T47D (cell line): ENCODE measurements around the gene GRP.

ENCODE experiments used
- DNase-seq, 2 experiments: peaks; one replicate each; pipeline versions ENCODE4 v3.0.0 to v3.0.0-alpha.2; 2011 to 2012; ENCODE audit warnings: low read depth in 1 of 2, low spot score in 1 of 2
- JUND ChIP-seq: IDR thresholded peaks from 2 replicates; pipeline ENCODE4 v1.6.1; 2012; ENCODE audit warnings: low read depth
- in situ Hi-C: cut with HindIII; loops from 2 replicates; pipeline ENCODE4 v1.10.0; 2016; ENCODE audit warnings: low sequenced_read_pairs, low pct_unique_long_range_greater_than_20kb

GRP gene

DNA sequence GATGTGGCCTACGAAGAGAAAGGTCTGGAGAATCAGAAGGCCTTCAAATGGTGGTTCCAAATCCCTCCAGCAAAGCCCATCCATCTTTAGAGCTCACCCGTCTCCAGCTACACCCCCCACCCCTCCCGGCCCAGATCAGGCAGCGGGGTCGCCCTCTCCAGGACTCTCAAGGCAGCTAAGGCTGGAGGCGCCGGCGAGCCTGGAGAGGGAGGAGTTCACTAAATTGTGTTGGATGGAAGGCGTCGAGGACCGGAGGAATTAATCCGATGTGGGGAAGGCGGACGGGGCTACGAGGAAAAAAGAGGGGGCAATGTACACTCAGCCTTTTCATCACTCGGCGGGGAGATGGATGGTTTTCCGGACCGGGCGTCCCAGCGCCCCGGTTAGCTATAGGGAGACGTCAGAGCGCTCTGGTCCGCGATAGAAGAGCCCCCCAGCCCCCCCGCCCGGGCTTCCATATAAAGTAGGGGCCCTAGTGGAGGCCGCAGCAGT is at the start of gene GRP:
GRP (plus strand) TSS at position 487 of the 492 bp plus-strand sequence. CDS start 108 bp downstream, outside the sequence.
- no peak for DNase-seq
- in situ Hi-C loops = no loop called here
- no peak for TF ChIP-seq JUND

DNA sequence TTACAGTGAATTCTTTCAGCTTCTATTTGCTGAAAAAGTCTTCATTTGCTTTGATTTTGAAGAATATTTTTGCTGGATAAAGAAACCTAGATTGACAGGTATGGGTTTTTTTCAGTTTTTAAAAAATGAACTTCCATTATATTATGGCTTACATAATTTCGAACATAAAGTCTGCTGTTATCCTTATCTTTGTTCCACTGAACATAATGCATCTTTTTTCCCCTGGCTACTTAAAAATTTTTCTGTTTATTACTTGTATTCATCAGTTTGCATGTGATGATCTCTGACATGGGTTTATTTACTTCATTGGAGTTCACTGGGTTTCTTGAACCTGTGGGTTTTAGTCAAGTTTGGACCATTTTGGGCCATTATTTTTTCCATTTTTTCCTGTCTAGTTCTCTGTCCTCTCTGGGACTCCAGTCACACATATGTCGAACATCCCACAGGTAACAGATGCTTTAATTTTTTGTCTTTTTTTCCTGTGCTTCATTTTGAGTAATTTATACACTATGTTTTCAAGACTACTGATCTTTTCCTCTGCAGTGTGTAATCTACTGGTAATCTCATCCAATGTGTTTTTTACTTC is 47.2 kb upstream of the GRP start:
- no peak for TF ChIP-seq JUND
- no peak for DNase-seq
- in situ Hi-C loops = no loop called here

DNA sequence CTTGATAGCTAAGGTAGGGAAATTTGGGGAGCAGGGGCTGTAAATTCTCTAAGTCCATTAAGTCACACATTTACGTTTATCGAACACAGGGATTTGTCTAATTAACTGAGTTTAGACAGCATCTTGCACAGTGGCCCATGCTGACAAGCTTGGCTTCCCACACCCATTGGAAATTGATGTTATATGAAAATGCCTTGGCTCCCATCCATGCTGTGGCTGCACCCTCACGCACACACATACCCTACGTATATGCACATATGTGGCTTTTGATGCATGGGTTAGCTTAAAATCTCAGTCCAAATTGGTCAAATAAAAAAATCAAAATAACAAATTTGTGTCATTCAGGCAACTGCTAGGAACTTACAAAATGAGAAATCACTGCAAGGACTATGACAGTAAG is 42.5 kb upstream of the GRP start:
- in situ Hi-C loops = no loop called here
- TF ChIP-seq JUND = no peak
- DNase-seq = no peak

GRCh38 chr18:59180150-59180845 is 39.7 kb upstream of the GRP start:
- no peak for DNase-seq

GRCh38 chr18:59182673-59183072 is 37.3 kb upstream of the GRP start:
- TF ChIP-seq JUND = no peak
- no peak for DNase-seq
- in situ Hi-C loops = no loop called here

More at GRCh38 chr18:59180150-59180845, 39.7 kb upstream of the GRP start:
- in situ Hi-C loops = no loop called here
- TF ChIP-seq JUND = no peak

DNA sequence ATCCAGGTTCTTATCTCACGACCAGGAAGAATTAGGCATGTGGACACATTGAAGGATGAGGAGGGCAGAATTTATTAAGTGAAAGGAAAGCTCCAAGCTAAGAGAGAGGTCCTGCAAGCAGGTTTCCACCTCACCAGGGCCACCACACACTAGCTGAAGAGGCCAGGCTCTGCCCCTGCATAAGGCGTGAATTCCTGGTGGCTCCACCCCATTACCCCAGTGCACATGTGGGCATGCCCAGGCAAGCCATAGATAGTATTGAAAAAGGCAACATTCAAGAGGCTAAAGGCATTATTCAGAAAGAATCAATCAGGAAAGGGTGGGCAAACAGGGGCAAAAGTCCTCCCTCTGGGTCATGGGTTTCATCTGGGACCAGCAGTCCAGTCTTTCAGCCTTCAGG is 30.9 kb upstream of the GRP start:
- in situ Hi-C loops = no loop called here
- DNase-seq = no peak
- no peak for TF ChIP-seq JUND

DNA sequence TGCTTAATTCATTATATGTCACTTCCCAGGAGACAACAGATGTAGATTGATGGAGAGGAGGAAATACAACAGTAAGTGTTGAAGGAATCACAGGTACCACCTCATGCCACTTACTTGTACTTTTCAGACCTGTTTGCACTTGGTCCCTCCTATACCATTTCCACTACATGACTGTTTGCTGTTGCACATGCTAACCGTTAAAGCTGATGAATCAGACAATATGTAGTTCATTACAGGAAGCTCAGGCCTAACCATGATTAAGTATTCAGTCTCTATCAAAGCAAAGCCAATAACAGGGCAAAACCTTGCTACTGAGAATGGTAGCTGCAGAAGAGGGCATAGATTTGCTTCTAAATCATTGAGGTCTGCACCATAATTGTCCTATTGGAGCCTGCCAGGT is 30.2 kb upstream of the GRP start:
- no peak for DNase-seq
- TF ChIP-seq JUND = no peak
- in situ Hi-C loops = no loop called here

DNA sequence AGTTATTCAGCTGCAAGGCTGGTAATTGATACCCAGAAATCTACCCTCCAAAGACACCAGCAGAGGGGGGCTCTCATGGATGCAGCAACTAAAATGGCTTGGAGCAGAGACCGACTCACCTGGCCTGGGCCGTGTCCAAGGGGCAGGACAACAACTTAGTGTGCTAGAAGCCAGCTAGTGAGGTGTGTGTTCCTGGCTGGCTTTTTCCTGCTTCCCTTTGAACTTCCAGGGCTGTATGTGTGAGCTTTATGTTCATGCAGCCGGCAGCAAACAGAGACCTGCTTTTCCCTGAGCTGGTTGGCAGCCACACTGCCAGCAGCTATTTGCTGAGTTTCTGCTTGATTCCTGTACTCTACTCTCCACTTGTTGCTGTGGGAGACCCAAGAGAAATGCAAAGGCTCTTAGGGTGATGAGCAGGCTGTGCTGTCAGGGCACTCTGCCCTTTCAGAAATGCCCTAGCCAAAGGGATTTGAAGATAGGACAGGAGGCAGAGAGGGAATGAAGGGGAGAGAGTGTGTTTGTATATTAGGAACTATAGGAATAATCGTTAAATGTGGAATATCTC is 23.7 kb upstream of the GRP start:
- peak in 1 of 2 experiments; percentile 7 for DNase-seq
- TF ChIP-seq JUND = no peak
- in situ Hi-C loops = no loop called here

DNA sequence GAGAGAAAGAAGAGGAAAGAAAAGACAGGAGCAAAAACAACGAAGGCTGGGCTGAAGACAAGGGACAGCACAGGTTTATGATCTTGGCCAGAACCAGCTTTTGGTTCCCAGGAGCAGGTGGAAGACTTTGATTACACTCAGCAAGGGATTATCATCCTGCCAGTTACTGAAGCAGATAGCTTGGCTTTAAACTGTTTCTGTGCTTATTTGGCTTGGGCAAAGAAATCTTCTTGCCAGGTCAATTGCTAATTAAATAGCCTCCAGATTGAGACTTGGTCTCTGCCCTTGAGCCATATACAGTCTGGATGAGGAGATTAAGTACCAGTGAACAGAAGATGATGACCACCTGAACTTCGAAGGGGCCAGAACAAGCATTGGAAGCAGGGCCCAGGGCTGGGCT is 22.3 kb upstream of the GRP start:
- DNase-seq = no peak
- no peak for TF ChIP-seq JUND
- in situ Hi-C loops = no loop called here

GRCh38 chr18:59198215-59198614 is 21.7 kb upstream of the GRP start:
- no peak for TF ChIP-seq JUND
- no peak for DNase-seq
- in situ Hi-C loops = no loop called here

DNA sequence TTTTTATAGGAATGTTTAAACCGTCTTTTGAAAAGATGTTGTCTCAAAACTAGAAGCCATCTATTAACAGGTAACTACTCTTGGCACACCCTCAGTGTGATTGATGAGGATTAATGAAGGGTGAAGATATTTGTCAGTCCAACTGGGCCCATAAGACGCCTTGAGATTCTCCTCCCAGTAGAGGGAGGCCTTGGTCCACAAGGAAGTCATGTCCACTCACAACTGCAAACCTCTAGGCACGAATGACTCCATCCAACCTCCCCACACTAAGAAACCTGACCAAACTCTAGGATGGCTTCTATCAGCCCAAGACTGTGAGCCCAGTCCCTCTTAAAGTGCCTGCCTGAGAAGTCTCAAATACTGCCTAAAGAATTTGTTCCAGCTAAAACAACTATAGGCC is 19.2 kb upstream of the GRP start:
- DNase-seq = peak in 1 of 2 experiments; percentile 45
- in situ Hi-C loops = no loop called here

DNA sequence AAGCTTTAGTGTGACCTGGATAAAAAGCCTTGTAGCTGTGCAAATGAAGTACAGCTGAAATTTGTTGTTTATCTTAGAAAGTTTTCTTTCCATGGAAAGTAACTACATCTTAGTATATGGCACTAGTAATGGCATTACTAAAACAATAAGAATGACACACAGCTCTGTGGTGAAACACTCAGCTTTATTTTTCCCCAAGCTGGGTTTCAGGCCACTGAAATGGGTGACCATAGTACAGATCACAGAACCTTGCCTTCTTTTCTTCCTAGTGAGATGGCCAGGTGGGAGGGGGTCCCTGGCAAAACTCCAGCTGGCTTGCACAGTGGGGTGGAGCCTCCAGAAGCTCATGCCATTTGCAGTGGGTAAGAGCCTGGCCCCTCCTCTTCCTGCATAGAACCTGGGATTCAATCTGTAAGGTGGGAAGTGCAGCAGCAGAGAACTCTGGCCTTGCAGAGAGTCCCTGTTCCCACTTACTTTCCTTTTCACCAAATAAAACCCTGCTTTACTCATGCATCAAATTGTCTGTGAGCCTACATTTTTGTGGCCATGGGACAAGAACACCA is 17.6 kb upstream of the GRP start:
- DNase-seq = no peak
- in situ Hi-C loops = no loop called here
- no peak for TF ChIP-seq JUND

More for the DNA sequence above, 19.2 kb upstream of the GRP start:
- TF ChIP-seq JUND = no peak

GRCh38 chr18:59207506-59207905 is 12.5 kb upstream of the GRP start:
- DNase-seq = no peak
- in situ Hi-C loops = no loop called here
- no peak for TF ChIP-seq JUND
